GM21529 (cell line): Measurements from ENCODE around the gene PMEPA1.

ENCODE experiments used
- ATAC-seq: cut with Tn5 transposase; IDR thresholded peaks from one replicate; pipeline ENCODE4 v1.9.1; 2021; ENCODE audit not compliant: unreplicated experiment

PMEPA1 gene

DNA sequence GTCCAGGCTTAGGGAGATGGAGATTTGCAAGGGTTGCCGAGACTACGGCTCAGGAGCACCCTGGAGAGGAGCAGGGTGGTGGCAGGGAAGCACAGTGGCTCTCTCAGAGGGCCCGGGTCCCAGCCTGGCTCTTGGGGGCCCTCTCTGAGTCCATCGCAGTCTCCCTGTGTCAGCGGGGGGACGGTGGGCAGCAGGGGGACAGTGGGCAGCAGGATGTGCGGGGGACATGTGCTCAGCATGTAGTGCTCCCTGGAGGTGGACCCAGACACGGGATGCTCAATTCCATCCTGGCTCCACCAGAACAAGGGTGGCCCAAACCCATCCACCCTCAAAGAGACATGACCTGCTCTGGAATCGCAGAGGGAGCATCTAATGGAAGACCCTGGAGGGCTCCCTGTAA, 46.6 kb downstream of the PMEPA1 start:
- no peak for ATAC-seq

DNA sequence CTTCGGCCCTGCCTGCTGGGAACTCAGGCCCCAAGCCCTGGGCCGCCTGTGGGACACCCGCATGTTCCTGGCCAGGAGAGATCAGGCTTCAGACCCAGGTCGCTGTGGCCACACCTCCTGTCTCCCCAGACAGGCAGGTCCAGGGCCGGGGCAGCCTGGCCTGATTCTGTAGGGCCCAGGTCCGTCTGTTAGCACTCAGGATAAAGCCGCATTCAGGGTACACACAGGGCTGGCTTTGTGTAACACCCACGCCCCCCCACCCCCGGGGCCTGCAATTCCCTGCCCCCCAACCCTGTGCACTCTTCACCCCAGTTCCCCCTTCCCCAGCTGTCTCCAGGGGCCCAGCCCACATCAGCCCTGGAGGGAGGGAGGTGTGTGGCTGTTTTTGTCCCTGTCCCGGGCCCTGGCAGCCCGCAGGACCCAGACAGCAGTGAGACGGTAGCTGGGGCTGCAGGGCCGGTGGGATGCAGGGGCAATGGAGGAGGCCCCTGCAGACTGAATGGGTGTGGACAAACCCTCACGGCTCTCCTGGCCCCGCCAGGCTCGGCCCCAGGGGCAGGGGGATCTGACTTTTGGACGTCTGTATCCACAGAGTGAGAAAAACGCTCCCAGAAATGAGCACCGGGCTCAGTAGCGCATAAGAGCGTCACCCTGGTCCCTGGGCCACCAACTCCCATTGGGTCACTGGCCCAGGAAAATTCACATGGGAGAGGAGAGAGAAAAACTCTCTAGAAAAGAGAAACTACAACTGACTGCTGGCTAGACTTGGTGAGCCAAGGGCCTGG, 47.2 kb downstream of the PMEPA1 start:
- ATAC-seq, result no peak

DNA sequence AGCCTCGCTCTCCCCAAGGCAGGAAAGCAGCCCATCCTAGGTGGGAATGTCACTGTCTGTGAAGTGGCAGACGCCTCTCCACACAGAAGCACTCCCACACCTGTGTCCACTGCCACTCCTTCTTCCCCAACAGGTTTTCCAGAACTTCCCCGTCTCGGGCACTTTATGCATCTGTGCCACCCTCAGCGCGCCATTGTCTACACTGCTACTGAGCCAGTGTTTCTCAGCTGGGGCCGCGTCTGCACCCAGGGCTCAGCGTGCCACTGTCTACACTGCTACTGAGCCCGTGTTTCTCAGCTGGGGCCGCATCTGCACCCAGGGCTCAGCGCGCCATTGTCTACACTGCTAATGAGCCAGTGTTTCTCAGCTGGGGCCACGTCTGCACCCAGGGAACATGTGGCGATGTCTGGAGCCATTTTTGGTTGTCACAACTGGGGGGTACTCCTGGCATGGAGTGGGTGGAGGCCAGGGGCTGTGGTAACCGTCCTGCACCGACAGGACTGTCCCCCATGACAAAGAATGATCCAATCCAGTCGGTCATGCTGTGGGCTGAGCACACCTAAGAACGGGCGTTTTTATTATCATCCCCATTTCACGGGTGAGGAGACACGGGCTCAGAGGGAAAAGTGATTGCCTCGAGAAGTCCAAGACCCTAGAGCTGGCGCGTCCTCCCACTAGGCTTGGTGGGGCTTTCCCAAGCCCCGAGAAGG, 47.9 kb downstream of the PMEPA1 start:
- no peak for ATAC-seq

GRCh38 chr20:57660922-57661745, 48.7 kb downstream of the PMEPA1 start:
- no peak for ATAC-seq

GRCh38 chr20:57660181-57660921, 49.5 kb downstream of the PMEPA1 start:
- no peak for ATAC-seq

- no peak for ATAC-seq
Measured at GRCh38 chr20:57659517-57660180, 50.2 kb downstream of the PMEPA1 start.

DNA sequence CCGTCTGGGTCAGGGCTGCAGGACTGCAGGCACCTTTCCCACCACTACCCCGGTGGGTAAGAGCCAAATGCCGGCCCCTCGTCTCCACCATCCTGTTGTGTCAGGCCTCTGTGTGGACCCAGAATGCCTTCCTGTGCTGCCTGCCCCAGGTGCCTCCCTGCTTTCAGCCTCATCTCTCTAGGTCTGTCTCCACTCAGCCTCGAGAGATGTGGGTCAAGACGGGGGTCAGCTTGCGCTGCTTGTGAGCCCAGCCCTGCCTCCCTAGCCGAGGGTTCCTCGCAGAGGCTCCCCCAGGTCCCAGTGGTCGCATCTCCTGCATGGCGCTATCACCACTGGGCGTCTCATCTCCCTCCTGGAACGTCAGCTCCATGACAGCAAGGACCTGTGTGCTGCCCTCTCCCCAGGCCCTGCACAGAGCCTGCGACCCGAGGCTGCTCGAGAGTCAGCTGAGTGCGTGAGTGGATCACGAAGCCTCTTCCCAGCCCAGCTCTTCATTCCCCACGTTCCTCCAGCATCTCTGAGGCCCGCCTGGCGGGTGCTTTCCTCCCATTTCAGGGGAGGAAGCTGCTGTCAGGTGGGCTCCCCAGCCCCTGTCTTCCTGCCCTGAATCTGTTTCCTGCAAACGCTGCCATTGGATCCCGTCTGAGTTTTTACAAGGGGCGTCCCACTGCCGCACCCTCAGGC, 50.8 kb downstream of the PMEPA1 start:
- no peak for ATAC-seq

GRCh38 chr20:57658447-57658832, 51.4 kb downstream of the PMEPA1 start:
- no peak for ATAC-seq

- no peak for ATAC-seq
Measured at GRCh38 chr20:57657535-57658446, 52.0 kb downstream of the PMEPA1 start.

DNA sequence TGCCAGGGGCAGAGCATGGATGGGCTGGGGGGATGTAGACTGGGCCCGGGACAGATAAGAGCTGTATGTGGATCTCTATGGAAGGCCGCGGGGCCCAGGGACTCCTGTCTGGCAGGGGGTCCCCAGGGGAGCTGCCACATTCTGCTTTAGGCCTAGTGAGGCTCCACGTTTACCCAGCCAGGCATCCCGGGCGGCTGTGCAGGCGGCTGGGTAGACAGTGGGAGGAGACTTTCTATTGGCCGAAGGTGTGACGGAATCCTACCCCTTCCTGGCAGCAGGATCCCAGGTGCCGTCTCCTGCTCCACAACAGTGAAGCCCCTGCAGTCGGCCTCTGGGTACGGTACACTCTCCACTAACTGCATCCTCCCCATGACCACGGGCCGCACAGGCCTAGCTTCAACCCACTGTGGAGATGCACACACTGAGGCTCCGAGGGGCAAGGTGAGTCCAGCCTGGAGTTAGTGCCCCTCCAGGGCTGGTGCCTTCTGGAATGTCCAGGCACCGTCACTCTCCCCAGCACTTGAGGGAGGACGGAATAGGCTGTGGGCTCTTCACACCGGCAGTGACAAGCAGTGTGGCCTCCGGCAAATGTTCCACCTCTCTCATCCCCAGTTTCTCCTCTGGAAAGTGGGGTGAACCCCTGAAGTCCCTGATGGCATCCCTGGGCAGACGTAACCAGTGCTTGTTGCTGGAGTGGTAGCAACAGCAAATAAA, 52.8 kb downstream of the PMEPA1 start:
- no peak for ATAC-seq

DNA sequence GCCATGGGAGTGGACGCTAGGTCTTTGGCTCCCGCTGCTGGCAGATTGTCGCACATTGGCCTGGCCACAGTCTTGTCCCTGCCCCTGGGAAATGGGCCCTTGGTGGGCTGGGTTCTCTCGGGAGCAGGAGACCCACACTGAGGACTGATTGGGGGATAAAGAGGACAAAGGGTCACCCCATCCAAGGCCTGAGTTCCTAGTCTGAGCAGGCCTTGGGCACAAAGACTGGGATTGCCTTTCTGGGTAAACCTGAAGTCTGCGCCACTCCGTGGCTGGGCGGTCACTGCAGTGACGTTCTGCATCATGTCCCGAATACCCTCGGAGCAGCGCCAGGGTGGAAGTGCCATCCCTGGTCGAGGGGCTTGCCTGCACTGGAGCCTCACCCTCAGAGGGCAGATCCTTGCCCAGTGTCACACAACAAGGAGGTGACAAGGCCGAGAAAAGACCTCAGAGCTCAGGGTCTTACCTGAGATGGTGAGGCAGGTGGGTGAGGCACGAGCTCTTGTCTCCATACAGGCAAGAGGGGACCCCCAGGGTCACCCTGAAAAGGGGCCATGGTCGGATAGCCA, 53.5 kb downstream of the PMEPA1 start:
- no peak for ATAC-seq

- no peak for ATAC-seq
Measured at GRCh38 chr20:57655809-57656155, 54.0 kb downstream of the PMEPA1 start.

- ATAC-seq, result no peak
Measured at GRCh38 chr20:57654998-57655808, 54.6 kb downstream of the PMEPA1 start.

- peak; percentile 59 for ATAC-seq
Measured at GRCh38 chr20:57654363-57654997, 55.3 kb downstream of the PMEPA1 start.

DNA sequence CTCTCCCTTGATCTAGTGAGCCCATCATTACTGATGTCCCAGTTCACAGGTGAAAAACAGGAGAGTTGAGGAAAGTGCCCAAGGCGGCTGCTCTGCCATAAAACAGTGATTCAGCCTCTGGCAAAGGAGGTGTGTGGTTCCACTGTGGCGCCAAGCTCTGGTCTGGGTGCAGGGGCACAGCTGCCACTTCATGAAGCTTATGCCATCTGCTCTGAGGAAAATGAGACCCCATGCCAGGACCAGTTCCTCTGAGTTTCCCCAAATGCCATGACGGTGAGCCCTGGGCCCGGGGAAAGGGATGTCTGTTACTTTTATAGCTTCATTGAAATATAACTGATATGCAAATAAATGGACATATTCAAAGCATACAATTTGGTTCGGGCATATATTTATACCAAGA, 55.9 kb downstream of the PMEPA1 start:
- no peak for ATAC-seq

DNA sequence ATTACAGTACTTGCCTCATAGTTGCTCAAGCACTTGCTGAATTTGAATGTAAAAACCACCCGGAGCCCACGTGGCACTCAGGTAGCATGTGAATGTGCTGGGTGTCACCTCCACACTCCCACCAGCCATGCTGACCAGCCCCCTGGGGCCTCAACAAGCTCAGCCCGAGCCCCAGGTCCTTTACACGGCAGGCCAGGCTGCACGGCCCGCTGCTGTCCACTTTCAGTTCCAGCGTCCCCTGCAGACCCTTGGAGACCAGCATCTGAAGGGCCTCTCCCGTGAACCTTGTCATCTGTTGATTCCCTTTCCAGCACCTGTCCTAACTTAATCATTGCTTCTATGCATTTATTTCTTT, 56.3 kb downstream of the PMEPA1 start:
- no peak for ATAC-seq
